Testis (tissue), 2 donors: ENCODE data around the gene IL20RB.

Source experiments
- CTCF ChIP-seq, 3 experiments: fragments of 450-650 bp in 2 of 3; fragments of 200-600 bp in 1 of 3; sonication (generic) in 1 of 3; IDR thresholded peaks; one replicate each; pipeline ENCODE4 v1.5.1; 2016 to 2019; ENCODE audit warnings: antibody characterized with exemption in 3 of 3, mild to moderate bottlenecking in 2 of 3, moderate library complexity in 1 of 3
- POLR2A ChIP-seq: fragments of 450-650 bp; IDR thresholded peaks from one replicate; pipeline ENCODE4 v1.6.1; 2017; ENCODE audit warnings: antibody characterized with exemption, mild to moderate bottlenecking, moderate library complexity

- no peak for TF ChIP-seq CTCF (IDR thresholded peaks at IDR 0.05)
- no peak for TF ChIP-seq POLR2A
These were observed 27.1 kb downstream of the IL20RB start for GRCh38 chr3:136984837-136985236.
